Glutamatergic neuron (in vitro differentiated cells): ENCODE data around the gene PRKCE. TPM values are rescaled to one million over a fixed set of nuclear protein-coding genes. Genes with fewer than 3 reads are reported as not detected.

Source experiments
- DNase-seq: peaks from one replicate; pipeline ENCODE4 v3.0.0; 2022
- H3K27ac Mint-ChIP-seq: one replicate; pipeline ENCODE4 v1.8.0; 2020; ENCODE audit warnings: mild to moderate bottlenecking, mixed read lengths, inconsistent platforms; ENCODE audit not compliant: unreplicated experiment
- H3K27me3 Mint-ChIP-seq: one replicate; pipeline ENCODE4 v1.8.0; 2020; ENCODE audit warnings: mild to moderate bottlenecking, moderate library complexity, mixed read lengths, inconsistent platforms; ENCODE audit not compliant: unreplicated experiment
- H3K36me3 Mint-ChIP-seq: one replicate; pipeline ENCODE4 v1.8.0; 2020; ENCODE audit warnings: mild to moderate bottlenecking, mixed read lengths, inconsistent platforms; ENCODE audit not compliant: unreplicated experiment
- H3K4me1 Mint-ChIP-seq: one replicate; pipeline ENCODE4 v1.8.0; 2020; ENCODE audit warnings: mild to moderate bottlenecking, low read depth, mixed read lengths, inconsistent platforms; ENCODE audit not compliant: unreplicated experiment
- H3K4me3 Mint-ChIP-seq: one replicate; pipeline ENCODE4 v1.8.0; 2020; ENCODE audit warnings: mild to moderate bottlenecking, mixed read lengths, inconsistent platforms; ENCODE audit not compliant: unreplicated experiment
- H3K9me3 Mint-ChIP-seq: one replicate; pipeline ENCODE4 v1.8.0; 2020; ENCODE audit warnings: mild to moderate bottlenecking, moderate library complexity, mixed read lengths, inconsistent platforms; ENCODE audit not compliant: unreplicated experiment
- total RNA-seq: library from RNA; stranded (reverse); fragmentation: NEBNext Ultra II Directional; extraction: Animal tissue kit (Norgen Biotek cat#: 25700); gene quantifications from one replicate; pipeline ENCODE4 v1.2.1, GENCODE V29; 2021; ENCODE audit not compliant: unreplicated experiment
- TF ChIP-seq, protein P1 (sequence below): fragments of 200-600 bp; sonication (generic); IDR thresholded peaks from one replicate; pipeline ENCODE4 v1.5.0; 2021; ENCODE audit not compliant: partially characterized antibody, unreplicated experiment

The PRKCE gene
- total RNA-seq, 1 donor from 2014 or later = 74.8 TPM

DNA sequence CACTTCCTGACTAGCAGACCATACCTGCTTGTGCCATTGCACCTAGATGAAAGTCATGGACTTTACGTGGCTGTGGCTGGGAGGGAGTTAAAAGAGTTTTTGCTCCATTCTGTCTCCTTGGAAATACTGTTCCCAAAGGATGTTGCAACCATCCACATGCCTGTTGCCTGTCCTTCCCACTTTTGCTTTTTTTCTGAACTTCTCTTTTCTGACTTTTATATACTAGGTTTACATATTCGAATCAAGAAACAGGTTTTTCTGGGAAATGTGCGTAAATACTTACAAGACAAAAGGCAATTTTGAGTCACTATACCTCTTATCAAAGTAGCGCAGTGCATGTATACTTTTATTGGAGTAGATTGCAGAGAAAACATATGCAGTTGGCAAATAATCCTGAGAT lies 244.8 kb downstream of the PRKCE start:
- Mint-ChIP-seq H3K36me3 (peaks cover 5% of the 10 kb centered on the region), H3K4me1 (peaks cover 24% of the 10 kb centered on the region), H3K27me3 (peaks cover 3% of the 10 kb centered on the region), H3K9me3 (peaks cover 4% of the 10 kb centered on the region), H3K27ac (no peak overlapping the region), H3K4me3 (no peak overlapping the region)
- DNase-seq = no peak
- TF ChIP-seq, protein P1, sequence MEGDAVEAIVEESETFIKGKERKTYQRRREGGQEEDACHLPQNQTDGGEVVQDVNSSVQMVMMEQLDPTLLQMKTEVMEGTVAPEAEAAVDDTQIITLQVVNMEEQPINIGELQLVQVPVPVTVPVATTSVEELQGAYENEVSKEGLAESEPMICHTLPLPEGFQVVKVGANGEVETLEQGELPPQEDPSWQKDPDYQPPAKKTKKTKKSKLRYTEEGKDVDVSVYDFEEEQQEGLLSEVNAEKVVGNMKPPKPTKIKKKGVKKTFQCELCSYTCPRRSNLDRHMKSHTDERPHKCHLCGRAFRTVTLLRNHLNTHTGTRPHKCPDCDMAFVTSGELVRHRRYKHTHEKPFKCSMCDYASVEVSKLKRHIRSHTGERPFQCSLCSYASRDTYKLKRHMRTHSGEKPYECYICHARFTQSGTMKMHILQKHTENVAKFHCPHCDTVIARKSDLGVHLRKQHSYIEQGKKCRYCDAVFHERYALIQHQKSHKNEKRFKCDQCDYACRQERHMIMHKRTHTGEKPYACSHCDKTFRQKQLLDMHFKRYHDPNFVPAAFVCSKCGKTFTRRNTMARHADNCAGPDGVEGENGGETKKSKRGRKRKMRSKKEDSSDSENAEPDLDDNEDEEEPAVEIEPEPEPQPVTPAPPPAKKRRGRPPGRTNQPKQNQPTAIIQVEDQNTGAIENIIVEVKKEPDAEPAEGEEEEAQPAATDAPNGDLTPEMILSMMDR = no peak

DNA sequence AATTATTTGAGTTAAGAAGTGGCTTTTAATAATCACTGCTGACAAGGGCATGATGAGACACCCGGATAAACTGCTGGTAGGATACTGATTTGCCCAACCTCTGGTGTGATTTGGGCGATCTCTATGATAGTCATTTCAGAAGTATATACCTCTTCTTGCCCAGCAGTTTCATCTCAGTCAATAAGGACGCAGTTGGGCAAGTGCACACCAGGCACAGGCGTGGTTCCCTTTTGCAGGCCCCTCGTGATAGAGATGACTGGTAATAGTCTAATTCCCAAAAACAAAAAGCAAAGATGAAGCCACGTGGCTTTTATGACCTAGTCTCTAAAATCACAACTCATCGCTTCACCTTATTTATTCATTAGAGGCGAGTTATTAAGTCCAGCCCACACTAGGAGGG lies 246.4 kb downstream of the PRKCE start:
- DNase-seq = no peak
- TF ChIP-seq, protein P1 = no peak
- Mint-ChIP-seq H3K36me3 (no peaks in the 10 kb centered on the region), H3K27ac (no peak overlapping the region), H3K27me3 (peaks cover under 1% of the 10 kb centered on the region), H3K4me1 (peaks cover 13% of the 10 kb centered on the region), H3K4me3 (no peak overlapping the region), H3K9me3 (peaks cover 4% of the 10 kb centered on the region)

DNA sequence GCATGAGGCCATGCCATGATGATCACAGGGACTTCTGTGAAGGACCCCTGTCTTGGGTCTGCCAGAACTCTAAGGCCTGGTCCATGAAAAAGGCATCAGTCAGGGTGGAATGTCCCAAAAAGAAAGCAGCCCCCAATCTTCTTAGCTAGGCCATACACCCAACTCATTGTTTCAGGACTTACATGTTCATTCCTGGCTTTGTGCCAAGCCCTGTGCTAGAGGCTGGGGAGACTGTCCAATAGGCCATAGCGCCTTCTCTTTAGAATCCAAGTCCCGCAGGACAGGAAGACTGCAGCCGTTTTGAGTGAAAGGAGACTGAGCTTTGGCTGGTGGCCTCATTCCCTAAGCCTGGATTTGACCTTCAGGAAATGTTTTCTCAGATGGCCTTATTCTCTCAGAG lies 247.3 kb downstream of the PRKCE start:
- Mint-ChIP-seq H3K36me3 (no peaks in the 10 kb centered on the region), H3K4me3 (no peak overlapping the region), H3K27ac (no peak overlapping the region), H3K4me1 (peaks cover 14% of the 10 kb centered on the region), H3K9me3 (peaks cover 4% of the 10 kb centered on the region), H3K27me3 (no peaks in the 10 kb centered on the region)
- DNase-seq = no peak
- TF ChIP-seq, protein P1 = no peak

DNA sequence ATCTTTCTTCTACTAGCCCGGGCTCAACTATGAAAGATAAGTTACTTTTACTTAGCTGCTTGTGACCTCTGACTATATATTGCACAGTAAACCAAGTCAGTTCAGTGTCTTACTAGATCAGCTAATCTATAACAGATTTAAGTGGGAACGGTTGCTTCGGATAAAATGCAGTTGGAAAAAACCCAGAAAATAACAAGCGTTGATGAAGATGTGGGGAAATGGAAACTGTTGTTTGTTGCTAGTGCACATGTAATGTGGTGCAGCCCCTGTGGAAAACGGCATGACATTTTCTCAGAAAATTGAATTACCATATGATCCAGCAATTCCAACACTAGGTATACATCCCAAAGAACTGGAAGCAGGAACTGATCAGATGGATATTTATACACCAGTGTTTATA lies 248.5 kb downstream of the PRKCE start:
- H3K27ac Mint-ChIP-seq = no peak overlapping the region
- DNase-seq = no peak
- H3K4me3 Mint-ChIP-seq = no peak overlapping the region
- no peaks in the 10 kb centered on the region for H3K36me3 Mint-ChIP-seq
- H3K4me1 Mint-ChIP-seq = peaks cover 22% of the 10 kb centered on the region
- peaks cover 5% of the 10 kb centered on the region for H3K9me3 Mint-ChIP-seq
- TF ChIP-seq, protein P1 = no peak
- no peaks in the 10 kb centered on the region for H3K27me3 Mint-ChIP-seq

DNA sequence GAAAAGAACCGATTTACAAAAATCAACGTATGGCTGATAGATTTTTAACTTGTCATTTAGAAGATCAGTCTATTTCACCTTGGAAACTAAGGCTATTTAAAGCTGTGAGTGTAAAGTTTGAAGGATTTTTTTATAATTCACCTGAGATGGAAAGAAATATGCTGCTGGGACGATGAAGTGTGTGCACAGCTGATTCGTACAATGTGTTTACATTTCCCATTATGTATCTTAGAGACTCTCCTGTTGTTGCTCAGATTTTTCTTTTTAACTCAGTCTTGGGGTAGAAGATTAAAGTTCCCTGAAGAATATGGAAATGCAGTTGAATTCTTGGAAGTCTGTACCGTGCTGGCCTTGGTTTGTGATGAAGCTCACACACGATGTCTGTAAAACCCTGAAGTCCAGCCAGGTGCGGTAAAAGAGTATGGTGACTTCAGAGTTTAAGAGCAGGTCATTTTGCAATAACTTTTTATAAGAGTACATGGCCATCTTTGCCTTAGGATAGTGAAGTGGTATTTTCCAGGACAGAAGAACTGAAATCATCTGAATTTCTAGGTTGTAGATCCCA lies 250.1 kb downstream of the PRKCE start:
- TF ChIP-seq, protein P1 = no peak
- Mint-ChIP-seq H3K27me3 (peaks cover 2% of the 10 kb centered on the region), H3K4me1 (peaks cover 25% of the 10 kb centered on the region), H3K36me3 (no peaks in the 10 kb centered on the region), H3K9me3 (peaks cover 3% of the 10 kb centered on the region), H3K4me3 (no peak overlapping the region), H3K27ac (no peak overlapping the region)
- no peak for DNase-seq
